ENCODE data around the gene POP4.

DNA sequence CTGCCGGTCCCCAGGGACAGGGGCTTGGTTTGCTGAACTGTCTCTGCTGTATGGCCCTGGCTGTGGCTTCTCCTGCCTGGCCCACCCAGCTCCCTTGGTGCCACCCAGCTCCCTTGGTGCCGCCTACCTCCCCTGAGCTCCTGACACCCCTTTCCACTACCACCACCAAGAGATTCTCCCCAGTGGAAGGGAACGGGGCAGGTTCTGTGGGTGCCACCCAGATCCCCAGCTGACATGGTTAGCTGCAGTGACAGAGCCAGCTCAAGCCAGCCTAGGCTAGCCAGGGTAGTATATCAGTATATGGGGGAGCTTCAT, 28.5 kb upstream of the POP4 start:
- TF ChIP-seq, protein P1, sequence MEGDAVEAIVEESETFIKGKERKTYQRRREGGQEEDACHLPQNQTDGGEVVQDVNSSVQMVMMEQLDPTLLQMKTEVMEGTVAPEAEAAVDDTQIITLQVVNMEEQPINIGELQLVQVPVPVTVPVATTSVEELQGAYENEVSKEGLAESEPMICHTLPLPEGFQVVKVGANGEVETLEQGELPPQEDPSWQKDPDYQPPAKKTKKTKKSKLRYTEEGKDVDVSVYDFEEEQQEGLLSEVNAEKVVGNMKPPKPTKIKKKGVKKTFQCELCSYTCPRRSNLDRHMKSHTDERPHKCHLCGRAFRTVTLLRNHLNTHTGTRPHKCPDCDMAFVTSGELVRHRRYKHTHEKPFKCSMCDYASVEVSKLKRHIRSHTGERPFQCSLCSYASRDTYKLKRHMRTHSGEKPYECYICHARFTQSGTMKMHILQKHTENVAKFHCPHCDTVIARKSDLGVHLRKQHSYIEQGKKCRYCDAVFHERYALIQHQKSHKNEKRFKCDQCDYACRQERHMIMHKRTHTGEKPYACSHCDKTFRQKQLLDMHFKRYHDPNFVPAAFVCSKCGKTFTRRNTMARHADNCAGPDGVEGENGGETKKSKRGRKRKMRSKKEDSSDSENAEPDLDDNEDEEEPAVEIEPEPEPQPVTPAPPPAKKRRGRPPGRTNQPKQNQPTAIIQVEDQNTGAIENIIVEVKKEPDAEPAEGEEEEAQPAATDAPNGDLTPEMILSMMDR (IDR thresholded peaks at IDR 0.05), result no peak
- TF ChIP-seq POLR2A (IDR thresholded peaks at IDR 0.05; ENCODE audit: low read depth) (no peak), POLR2AphosphoS5 (IDR thresholded peaks at IDR 0.05) (no peak), EP300 (IDR thresholded peaks at IDR 0.05) (no peak)

All from esophagus muscularis mucosa (tissue), 4 donors.